Measurements from ENCODE around the gene ST6GAL1. TPM values are rescaled to one million over a fixed set of nuclear protein-coding genes. Genes with fewer than 3 reads are reported as not detected.

ST6GAL1 gene
- total RNA-seq, 1 donor: 46.3 TPM

DNA sequence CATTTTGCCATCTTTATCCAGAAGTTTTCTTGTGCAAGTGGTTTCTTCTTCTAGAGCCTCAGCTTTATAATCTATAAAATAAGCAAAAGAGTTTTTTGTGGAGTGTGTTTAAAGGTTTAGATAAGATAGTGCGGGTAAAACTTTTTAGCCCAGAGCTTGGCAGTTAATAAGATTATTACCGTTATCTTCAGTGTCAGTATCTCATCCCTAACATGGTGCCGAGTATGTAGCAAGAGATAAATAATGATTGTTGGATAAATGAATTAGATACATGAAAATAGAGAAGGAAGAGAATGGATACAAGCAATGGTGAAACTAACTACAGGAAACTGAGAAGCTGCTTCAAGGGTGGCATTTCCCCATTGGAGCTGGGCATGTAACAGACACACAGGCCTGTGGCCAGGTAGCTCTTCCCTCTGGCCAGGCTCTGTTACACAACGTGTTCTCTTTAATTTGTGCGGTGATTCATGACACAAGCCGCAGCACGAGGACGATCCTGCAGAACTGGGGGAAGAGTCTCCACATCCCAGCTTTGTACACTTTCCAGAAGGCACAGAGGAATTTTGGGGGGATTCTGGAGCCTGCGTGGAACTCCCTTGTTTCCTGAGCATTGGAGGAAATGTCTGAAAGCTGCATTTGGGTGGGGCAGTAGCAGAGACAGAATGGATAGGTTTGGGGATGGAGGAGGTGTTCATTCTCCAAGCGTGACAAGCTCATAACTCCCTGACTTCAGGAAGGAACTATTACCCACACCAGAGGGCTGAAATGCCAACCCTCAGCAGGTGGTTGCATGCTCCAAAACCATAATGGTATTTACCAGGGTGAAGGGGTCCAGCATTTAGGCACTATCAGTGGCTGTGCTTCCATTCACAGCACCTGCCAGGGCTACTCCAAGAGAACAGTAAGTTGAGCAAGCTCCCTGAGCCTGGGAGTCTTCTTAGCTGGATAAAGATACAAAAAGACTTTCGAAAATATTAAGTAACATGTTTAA, 14.2 kb upstream of the ST6GAL1 start:
- peak in 1 of 3 donors; percentile 39 for DNase-seq (ENCODE audit: low read depth in 2 of 3, low spot score in 2 of 3)

DNA sequence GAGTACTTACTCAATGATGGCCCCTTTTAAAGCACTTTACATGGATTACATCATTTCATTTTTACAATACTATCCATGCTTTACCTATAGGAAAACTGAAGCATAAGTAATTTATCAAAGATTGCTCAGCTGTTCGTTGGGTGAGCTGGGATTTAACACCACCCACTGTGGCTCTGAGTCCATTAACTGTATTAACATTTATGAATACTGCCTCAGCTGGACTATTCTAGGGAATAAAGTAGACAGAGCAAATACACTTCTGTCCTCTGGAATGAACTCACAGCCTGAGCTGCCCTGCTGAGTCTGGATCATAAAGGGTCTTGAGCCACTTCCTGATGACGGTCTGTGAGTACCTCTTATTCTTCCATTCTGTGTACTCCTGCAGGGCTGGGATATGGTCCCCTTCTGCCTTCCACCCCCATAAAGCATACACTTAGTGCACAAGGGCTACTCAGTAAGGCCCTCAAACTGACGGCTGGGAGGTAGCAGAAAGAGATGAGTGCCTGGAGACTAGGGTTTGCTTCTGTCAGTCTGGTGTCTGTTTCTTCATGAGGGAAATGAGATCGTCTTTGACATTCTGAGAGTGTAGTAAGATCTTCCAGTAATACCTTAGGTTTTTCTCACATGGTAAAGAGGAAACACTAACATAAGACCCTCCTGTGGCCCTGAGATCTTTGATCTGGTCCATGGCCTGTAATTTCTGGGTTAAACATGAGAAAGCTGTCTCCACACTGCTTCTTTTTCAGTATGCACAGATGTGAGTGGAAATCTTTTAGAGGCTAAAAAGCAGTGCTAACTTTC, 12.6 kb upstream of the ST6GAL1 start:
- DNase-seq (ENCODE audit: low read depth in 2 of 3, low spot score in 2 of 3): no peak

DNA sequence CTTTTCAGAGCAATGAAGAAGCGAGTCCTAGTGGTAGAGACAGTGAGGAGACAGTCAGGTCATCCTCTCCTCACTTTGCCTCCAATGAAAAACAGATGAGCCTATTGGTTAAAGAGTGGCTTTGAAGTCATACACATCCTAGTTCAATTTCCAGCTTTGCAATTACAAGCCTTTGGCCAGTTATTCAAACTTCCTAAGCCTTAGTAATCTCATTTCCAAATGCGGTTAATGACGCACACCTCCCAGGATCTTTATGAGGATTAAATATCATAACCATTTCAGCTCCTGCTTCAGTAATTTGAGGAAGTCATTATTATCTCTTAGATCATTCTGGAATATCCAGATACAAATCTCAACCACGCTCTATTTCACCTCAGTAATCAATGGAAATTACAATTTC, 10.0 kb upstream of the ST6GAL1 start:
- DNase-seq (ENCODE audit: low read depth in 2 of 3, low spot score in 2 of 3): no peak

DNA sequence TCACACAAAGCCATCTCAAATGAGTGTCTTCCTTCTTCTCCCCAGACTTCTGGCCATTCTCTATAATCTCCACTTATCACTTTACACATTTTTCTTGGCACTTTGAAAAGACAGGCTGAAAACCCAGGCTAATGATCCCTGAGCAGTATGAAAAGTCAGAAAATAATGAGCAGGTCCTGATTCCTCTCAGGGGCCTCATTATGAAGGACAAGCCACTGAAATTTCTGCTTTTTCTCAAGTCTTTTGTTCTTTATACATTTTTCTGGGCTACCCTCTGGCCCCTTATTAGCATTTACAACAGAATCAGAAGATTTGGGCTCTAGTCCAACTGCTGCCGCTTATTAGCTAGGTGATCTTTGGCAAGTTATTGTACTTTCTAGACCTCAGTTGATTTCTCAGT, 9.5 kb upstream of the ST6GAL1 start:
- no peak for DNase-seq (ENCODE audit: low read depth in 2 of 3, low spot score in 2 of 3)

DNA sequence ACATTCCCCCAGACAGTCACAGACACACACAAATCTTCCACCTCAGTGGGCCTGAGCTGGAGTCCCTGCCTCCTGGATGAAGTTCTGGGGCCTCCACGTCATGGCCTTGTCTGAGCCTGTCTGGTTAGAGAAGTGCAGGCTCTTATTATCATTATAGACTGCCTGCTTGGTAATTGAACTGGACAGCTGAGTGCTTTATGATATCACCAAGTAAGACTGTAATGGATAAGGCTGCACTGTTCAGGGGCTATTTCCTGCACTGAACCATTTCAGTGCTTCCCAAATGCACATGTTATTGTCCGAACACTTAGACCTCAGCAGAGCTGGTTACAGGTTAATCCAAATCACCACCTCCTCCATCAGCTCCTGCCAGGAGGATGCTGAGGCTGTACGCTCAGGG, 8.7 kb upstream of the ST6GAL1 start:
- DNase-seq (ENCODE audit: low read depth in 2 of 3, low spot score in 2 of 3): no peak

DNA sequence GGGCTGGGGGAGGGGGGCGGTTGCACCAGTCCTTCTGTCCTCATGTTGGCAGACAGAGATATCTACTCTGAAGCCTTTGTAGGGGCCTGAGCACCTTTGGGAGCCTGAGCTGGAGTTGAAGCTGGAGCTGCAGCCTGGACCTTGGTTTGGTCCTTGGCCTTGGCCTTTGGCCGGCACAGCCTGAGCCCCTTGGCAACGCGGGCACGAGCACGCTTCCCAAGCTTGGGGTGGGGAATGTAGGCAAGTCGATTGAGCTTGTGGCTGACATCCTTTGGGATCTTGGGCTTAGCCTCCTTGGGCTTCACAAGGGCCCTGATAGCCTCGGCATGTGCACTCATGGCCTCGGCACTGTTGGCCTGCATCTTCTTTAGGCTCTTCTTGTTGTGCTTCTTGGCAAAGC, 8.1 kb upstream of the ST6GAL1 start:
- no peak for DNase-seq (ENCODE audit: low read depth in 2 of 3, low spot score in 2 of 3)

DNA sequence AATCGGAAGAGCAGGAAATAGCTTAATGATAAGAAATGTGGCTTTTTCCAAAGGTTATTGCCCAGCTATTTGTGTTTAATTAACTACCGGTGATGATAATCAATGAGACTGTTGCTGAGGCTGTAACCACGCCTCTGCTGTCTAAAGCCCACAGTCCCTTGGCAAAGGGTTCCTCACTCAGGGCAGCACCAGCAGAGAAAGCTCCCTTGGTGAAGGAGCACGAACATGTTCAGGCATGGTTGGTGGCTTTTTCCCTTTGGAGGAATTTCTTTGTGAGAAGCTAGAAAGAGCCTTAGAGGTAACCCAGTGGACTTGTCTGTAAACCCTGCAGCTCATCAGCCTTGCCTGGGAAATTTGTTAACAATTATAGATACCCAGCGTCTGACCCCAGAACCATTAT, 7.5 kb upstream of the ST6GAL1 start:
- DNase-seq (ENCODE audit: low read depth in 2 of 3, low spot score in 2 of 3): no peak

DNA sequence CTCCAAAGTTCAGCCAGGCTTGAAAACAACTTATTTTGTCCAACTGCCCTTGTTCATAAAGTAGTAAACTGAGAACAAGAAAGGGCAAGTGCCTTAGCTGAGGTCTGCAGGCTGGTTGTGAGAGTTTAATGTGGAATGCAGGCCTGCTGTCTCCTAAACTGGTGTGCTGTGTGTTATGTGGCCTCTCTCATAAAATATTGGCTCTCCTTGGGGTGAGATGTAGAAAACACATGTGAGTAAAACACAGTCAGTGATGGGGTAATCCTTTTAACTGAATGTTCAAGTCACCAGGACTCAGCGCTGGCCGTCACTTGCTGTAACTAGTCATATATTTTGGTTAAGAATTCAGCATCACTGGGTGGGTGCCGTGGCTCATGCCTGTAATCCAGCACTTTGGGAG, 7.1 kb upstream of the ST6GAL1 start:
- DNase-seq (ENCODE audit: low read depth in 2 of 3, low spot score in 2 of 3): no peak

DNA sequence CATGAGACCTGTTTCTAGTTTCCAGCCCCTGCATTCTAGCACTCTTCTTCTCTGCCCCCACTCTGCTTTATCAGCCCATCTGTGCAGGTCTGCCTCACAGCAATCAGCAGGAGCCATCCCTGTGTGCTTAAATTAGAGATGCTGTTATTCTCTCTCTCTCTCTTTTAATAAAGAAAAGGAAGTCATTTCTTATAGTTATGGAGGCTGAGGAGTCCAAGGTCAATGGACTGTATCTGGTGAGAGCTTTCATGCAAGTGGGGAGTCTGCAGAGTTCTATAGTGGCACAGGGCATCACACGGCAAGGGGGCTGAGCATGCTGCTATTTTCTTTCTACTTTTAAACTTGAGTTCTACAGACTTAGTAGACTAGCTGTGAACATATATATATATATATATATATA, 4.5 kb upstream of the ST6GAL1 start:
- DNase-seq (ENCODE audit: low read depth in 2 of 3, low spot score in 2 of 3): no peak

DNA sequence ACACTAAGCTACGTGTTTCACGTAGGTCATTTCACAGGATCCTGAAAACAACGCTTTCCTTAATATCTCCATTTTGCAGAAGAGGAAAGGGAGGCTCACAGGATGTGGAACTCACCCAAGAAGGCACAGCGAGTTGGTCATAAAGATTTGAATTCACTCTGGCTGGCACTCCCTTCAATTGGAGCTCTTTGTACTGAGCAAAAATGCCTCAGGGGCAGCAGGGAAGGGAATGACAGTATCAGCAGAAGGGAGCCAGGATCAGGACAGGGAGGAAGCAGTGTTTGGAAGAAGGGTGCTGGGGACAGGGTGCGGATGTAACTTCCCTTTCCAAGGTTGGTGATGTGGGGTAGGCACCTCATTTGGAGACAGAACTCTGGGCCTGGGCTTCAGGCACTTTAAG, 1.1 kb upstream of the ST6GAL1 start:
- DNase-seq (ENCODE audit: low read depth in 2 of 3, low spot score in 2 of 3): no peak

DNA sequence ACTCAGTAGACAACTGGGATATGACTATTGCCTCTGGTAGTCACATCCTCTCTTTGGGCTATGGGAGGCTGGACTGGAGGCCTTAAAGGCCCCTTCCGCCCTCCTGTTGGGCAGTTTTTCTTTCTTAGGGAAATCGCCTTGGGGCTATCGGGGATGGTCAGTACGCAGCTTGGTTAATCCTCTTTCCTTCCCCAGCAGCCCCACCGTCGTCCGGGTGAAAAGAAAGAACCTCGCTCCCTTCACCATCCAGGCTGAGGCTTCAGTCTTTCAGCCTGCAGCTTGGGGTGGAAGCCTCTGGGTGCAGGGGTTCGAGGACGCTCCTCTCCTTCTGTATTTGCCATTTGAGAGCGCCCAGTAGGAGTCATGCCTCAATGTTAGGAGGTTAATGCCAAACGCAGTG, 641 bp upstream of the ST6GAL1 start:
- no peak for DNase-seq (ENCODE audit: low read depth in 2 of 3, low spot score in 2 of 3)

DNA sequence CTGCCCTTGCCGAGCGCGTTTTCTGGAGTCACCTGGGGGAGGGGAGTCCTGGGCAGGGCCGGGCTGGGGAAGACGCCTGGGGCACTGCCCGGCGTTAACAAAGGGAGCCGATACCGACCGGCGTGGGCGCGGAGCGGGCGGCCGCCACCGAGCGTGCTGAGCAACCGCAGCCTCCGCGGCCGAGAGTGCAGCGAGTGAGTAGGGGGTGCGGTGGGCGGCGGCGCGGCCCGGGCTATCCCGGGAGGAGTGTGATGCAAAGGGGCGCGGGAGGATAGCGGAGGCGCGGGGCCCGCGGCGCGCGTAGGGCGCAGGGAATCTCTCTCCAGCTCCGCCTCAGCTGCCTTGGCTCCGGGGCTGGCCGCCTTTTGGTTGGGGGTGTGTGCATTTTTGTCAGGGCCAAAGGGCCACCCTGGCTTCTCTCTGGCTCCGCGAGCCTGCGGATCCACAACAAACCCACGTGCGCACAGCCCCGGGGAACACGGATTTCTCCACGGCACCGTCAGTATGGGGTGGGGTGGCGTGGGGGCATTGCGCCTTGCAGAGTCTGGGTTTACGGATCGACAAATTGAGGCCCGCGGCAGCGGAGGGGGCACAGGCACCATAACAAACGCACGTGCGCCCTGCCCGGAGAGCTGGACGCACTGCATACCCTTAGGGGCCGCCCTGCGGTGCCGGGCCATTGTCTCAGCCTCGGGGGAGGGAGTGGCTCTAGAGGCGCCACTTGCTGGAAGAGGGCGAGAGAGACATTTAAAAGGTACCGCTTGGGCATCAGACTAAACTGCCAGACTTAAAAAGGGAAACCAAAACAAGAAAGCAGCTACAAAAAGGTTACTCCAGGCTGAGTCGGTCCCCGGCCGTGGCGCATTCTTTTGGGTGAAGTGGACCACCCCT, 560 bp downstream of the ST6GAL1 start:
- DNase-seq (ENCODE audit: low read depth in 2 of 3, low spot score in 2 of 3): peak; percentile 44 to 94 (median 87)

DNA sequence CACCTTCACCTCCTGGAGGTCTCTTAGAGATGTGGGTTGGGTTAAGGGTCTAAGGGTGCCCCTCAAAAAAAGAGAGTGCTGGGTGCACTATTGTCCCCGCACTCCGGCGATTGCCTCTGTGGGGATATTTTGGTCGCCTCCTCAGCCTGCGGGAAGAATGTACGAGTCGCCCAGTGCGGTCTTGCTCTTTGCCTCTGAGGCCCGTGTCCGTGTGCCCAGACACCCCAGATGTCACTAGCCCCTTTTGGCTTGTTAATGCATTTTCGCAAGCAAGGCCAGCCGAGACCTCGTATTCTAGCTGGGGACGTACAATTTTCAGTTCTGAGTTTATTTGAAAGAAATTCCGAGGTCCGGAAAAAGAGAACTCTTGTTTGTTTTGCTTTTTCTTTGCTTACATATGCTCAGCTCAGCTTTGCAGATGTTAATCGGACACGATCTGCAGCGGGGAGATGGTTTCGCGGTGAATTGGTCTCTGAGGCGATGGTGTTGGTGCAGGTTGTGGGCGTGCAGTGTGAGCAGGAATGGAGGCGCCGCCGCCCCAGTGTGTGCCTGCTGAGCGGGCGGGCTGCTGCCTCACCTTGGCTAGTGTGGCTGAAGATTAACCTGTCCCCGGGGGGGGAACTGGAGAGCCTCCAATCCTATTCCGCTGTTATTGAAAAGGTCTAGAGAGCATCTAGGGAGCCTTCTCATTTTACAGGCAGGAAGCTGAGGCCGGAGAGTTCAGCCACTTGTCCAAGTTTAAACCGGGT, 1.4 kb downstream of the ST6GAL1 start:
- peak in 2 of 3 donors; percentile 26 to 37 for DNase-seq (ENCODE audit: low read depth in 2 of 3, low spot score in 2 of 3)

DNA sequence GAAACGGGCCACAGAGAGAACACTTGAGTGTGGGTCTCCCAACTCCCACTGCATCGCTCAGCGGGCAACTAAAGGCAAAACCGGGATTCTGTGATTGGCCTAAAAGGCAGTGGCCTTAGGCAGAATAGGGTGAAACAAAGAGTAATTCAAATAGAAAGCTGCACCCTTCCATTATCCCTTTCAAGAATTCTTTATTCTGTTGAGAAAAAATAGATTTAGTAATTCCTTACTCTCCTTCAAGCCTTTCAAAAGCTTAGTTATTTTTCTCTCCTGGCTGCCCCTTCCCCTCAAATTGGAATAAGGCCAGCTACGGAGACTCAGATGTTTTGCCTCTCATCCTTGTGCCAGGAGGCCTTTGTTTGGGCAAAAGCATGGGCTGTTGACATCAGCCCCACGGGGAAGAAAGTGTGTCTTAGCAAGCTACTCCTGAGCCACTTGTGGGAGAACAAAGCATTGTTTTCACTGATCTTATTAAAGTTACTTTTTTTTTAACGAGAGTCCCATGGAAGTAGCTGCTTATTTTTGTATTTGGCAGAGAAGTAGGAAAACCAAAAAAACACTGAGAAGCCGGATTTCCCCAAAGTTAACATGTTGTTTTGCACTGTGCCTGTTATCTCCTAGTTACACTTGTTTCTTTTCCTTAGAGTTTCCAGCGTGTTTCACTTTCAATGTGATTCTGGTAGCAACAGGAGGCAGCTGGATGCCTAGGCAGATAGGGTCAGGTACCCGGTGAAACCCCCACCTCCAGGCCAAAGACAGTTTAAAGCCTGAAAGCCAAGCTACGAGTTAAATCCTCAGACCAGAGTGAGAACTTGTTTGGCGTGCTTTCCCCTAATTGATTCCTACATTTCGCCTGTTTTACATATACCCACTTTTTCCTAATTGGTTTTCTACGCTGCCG, 2.2 kb downstream of the ST6GAL1 start:
- peak in 2 of 3 donors; percentile 64 to 82 for DNase-seq (ENCODE audit: low read depth in 2 of 3, low spot score in 2 of 3)

DNA sequence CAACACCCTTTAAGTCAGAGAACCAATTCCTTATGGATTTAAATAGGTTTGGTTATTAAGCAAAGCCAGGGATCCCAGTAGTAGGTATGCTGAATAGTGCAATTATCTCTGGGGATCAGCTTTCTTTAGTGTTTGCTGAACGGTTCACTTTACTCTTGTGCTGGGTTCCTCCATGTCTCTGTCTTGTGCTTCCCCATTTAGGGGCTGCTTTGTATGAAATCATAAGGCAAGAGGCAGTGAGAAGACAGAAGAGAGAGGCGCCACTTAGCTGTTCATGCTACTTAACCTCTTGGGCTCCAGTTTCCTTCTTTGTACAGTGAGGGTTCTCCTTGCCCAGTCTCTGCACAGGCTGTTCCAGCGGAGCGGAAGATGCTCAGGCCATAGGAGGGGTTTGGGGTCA, 3.5 kb downstream of the ST6GAL1 start:
- DNase-seq (ENCODE audit: low read depth in 2 of 3, low spot score in 2 of 3): peak in 1 of 3 donors; percentile 49

DNA sequence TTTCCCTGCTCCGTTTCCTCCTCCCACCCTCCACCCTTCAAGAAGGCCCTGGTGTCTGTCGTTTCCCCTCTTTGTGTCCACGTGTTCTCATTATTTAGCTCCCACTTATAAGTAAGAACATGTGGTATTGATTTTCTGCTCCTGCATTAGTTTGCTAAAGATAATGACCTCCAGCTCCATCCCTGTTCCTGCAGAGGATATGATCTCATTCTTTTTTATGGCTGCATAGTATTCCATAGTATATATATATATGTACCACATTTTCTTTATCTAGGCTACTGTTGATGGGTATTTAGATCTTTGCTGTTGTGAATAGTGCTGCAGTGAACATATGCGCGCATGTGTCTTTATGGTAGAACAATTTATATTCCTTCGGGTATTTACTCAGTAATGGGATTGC, 4.8 kb downstream of the ST6GAL1 start:
- no peak for DNase-seq (ENCODE audit: low read depth in 2 of 3, low spot score in 2 of 3)

DNA sequence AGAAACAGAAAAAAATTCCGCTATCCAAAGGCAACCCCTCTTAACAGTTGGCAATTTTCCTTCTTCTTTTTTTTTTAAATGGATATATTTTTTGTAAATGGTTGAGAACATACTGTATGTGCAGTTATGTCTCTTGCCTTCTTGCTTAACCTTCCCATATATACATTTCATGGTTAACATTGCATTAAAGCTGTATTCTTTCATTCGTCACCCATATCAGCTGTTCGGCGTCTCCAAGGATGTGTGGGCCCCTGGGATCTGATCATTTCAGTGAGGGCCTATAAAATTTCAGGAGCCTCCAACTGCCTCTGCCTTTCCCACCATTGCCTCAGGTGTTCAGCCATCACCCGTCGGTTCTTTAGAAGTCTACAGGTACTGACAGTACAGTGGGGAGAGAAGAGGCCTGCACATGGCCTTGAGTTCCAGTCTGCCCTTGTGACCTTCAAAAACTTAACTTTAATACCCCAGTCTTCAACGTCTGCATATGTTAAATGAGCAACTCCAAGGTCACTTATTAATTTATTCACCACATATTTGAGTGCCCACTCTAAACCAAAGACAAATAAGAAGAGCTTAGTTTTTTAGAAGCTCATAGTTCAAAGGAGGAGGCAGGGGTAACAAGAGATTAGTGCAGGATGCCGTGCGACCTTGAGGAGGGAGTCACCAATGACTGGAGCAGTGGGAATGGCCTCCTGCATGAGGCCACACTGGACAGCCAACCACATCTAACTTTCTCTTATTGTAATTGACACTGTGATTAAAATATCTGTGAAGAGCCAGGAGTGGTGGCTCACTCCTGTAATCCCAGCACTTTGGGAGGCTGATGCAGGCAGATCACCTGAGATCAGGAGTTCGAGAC, 6.9 kb downstream of the ST6GAL1 start:
- DNase-seq (ENCODE audit: low read depth in 2 of 3, low spot score in 2 of 3): no peak

DNA sequence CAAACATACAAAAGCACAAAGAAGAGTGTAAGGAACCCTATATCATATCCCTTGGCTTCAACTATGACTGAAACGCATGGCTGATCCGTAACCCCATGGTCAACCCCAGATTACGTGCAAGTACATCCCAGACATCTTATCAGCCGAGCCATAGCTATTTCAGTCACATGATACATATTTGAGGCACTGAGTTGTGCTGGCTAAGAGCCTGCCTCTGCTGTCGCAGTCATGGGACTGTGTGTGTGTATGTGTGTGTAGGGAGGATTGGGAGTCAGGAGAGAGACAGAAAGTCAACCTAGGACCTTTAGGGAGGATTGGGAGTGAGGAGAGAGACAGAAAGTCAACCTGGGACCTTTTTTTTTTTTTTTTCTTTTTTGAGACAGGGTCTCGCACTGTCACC, 8.4 kb downstream of the ST6GAL1 start:
- DNase-seq (ENCODE audit: low read depth in 2 of 3, low spot score in 2 of 3): no peak
